ENCODE results near the gene SPACA4.

DNA sequence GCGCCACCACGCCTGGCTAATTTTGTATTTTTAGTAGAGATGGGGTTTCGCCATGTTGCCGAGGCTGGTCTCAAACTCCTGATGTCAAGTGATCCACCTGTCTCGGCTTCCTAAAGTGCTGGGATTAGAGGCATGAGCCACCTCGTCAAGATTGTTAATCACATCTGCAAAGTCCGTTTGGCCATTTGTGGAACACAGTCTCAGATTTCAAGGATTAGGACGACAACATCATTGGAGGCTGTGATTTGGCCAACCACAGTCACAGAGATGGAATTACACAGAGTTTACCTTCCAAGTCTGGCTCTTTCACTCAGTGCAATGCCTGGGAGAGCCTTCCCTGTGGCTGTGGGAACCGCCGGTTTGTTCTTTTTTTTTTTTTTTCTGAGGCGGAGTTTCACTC lies 36.7 kb upstream of the SPACA4 start:
- TF ChIP-seq, protein P1, sequence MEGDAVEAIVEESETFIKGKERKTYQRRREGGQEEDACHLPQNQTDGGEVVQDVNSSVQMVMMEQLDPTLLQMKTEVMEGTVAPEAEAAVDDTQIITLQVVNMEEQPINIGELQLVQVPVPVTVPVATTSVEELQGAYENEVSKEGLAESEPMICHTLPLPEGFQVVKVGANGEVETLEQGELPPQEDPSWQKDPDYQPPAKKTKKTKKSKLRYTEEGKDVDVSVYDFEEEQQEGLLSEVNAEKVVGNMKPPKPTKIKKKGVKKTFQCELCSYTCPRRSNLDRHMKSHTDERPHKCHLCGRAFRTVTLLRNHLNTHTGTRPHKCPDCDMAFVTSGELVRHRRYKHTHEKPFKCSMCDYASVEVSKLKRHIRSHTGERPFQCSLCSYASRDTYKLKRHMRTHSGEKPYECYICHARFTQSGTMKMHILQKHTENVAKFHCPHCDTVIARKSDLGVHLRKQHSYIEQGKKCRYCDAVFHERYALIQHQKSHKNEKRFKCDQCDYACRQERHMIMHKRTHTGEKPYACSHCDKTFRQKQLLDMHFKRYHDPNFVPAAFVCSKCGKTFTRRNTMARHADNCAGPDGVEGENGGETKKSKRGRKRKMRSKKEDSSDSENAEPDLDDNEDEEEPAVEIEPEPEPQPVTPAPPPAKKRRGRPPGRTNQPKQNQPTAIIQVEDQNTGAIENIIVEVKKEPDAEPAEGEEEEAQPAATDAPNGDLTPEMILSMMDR (IDR thresholded peaks at IDR 0.05): no peak
- TF ChIP-seq ZFX (IDR thresholded peaks at IDR 0.05; ENCODE audit: borderline replicate concordance): no peak
